K562 (cell line): ENCODE data around the gene GLRX3. TPM values are rescaled to one million over a fixed set of nuclear protein-coding genes. Genes with fewer than 3 reads are reported as not detected.

Experiments used
- ATAC-seq: fragments of 200-7000 bp; cut with Tn5 transposase; 3 replicates; pipeline ENCODE4 v1.9.1; 2020; ENCODE audit warnings: moderate library complexity
- BruUV-seq: library from RNA; stranded (reverse); fragments of 400-500 nt; replicated peaks from 2 replicates; lab custom pipeline; 2021; lab: Mats Ljungman, UMichigan
- CTCF ChIA-PET: fragments of 300-600 bp; formaldehyde crosslinking; extraction: SDS; loops from one replicate; lab custom pipeline; 2021; ENCODE audit warnings: low intra/inter-chr PET ratio; lab: Yijun Ruan, JAX
- POLR2A ChIA-PET: fragments of 300-600, 350-650 bp; sonication (Branson Sonifier 250); formaldehyde crosslinking; extraction: SDS; loops from one replicate; lab custom pipeline; 2021; ENCODE audit warnings: antibody characterized with exemption, inconsistent platforms; lab: Yijun Ruan, JAX
- DNase-seq, 4 experiments: peaks; one replicate each; pipeline versions ENCODE4 v3.0.0 to v3.0.0-alpha.2; 2011 to 2018; ENCODE audit warnings: low spot score in 3 of 4, mixed read lengths in 3 of 4; ENCODE audit errors: extremely low read depth in 1 of 4
- FAIRE-seq: peaks from 2 replicates; lab custom pipeline; 2011; peaks lifted over from hg19 to GRCh38; lab: Jason Lieb, UNC
- H2AFZ ChIP-seq: 2 replicates; pipeline ENCODE4 v1.6.0; 2011; ENCODE audit warnings: low read depth, low read length, control low read depth, inconsistent platforms
- H3K27ac ChIP-seq: fragments of 200-600 bp; 3 replicates; pipeline ENCODE4 v1.8.0; 2011; ENCODE audit warnings: low read depth, mild to moderate bottlenecking, control low read depth, inconsistent platforms, low read length, moderate library complexity, mixed read lengths; ENCODE audit errors: extremely low read depth
- H3K27me3 ChIP-seq, 2 experiments: fragments of 300-600 bp in 1 of 2; 2 replicates in 1 of 2; 3 replicates in 1 of 2; pipeline versions ENCODE4 v1.6.0 to v1.8.0; 2011; ENCODE audit warnings: inconsistent platforms in 2 of 2, low read length in 2 of 2, mild to moderate bottlenecking in 1 of 2, mixed read lengths in 1 of 2, moderate library complexity in 1 of 2; ENCODE audit not compliant: control insufficient read depth in 2 of 2, insufficient read depth in 2 of 2
- H3K36me3 ChIP-seq: fragments of 300-600 bp; 3 replicates; pipeline ENCODE4 v1.8.0; 2011; ENCODE audit warnings: mild to moderate bottlenecking, low read length, inconsistent platforms; ENCODE audit not compliant: control insufficient read depth, insufficient read depth
- H3K4me1 ChIP-seq, 2 experiments: fragments of 200-600 bp in 1 of 2; replicated peaks in 1 of 2; 2 replicates in 1 of 2; 3 replicates in 1 of 2; pipeline versions ENCODE4 v1.5.1 to v1.8.0; 2011; ENCODE audit warnings: inconsistent platforms in 2 of 2, low read length in 2 of 2, mild to moderate bottlenecking in 1 of 2, mixed read lengths in 1 of 2, moderate library complexity in 1 of 2; ENCODE audit not compliant: control insufficient read depth in 2 of 2, insufficient read depth in 2 of 2
- H3K4me2 ChIP-seq: 2 replicates; pipeline ENCODE4 v1.6.1; 2011; ENCODE audit warnings: low read length, control low read depth, inconsistent platforms, mixed read lengths; ENCODE audit not compliant: insufficient read depth
- H3K4me3 ChIP-seq: fragments of 200-600 bp; sonication (generic), shearing (Covaris generic); 2 replicates; pipeline ENCODE4 v1.5.1; 2016; ENCODE audit warnings: control low read depth, inconsistent platforms
- H3K79me2 ChIP-seq: fragments of 200-600 bp; 3 replicates; pipeline ENCODE4 v1.8.0; 2011; ENCODE audit warnings: low read length, inconsistent platforms; ENCODE audit not compliant: control insufficient read depth, insufficient read depth
- H3K9ac ChIP-seq, 2 experiments: 2 replicates each; pipeline versions ENCODE4 v1.6.0 to v1.6.1; 2011; ENCODE audit warnings: low read depth in 2 of 2, low read length in 2 of 2, control low read depth in 1 of 2, inconsistent platforms in 1 of 2, mild to moderate bottlenecking in 1 of 2, mixed read lengths in 1 of 2; ENCODE audit not compliant: insufficient read depth in 1 of 2
- H3K9me1 ChIP-seq: one replicate; pipeline ENCODE4 v1.6.0; 2011; ENCODE audit warnings: inconsistent platforms, mild to moderate bottlenecking, low read length, moderate library complexity; ENCODE audit not compliant: control insufficient read depth, insufficient read depth
- H3K9me3 ChIP-seq: replicated peaks from 2 replicates; pipeline ENCODE4 v1.5.1; 2011; ENCODE audit warnings: low read depth, low read length, inconsistent platforms; ENCODE audit not compliant: control insufficient read depth, insufficient read depth
- H4K20me1 ChIP-seq: replicated peaks from 2 replicates; pipeline ENCODE4 v1.6.1; 2011; ENCODE audit warnings: low read length, inconsistent platforms, mixed read lengths; ENCODE audit not compliant: control insufficient read depth, insufficient read depth
- CTCF ChIP-seq, 3 experiments: IDR thresholded peaks in 2 of 3; conservative IDR thresholded peaks in 1 of 3; 2 replicates each; pipeline ENCODE4 v1.5.1; 2011 to 2012; ENCODE audit warnings: low read length in 3 of 3, mild to moderate bottlenecking in 3 of 3, control low read depth in 2 of 3, improper control_type of control experiment in 1 of 3, inconsistent platforms in 1 of 3, low read depth in 1 of 3, mixed read lengths in 1 of 3, moderate library complexity in 1 of 3; ENCODE audit not compliant: insufficient read depth in 2 of 3
- KLF13 ChIP-seq: fragments of 450-650 bp; IDR thresholded peaks from 2 replicates; pipeline ENCODE4 v1.6.1; 2016; ENCODE audit warnings: missing genetic modification characterization, low read depth, mild to moderate bottlenecking, missing compliant biosample characterization, moderate library complexity, borderline replicate concordance
- POLR2G ChIP-seq: fragments of 200-400 bp; formaldehyde crosslinking; IDR thresholded peaks from 2 replicates; pipeline ENCODE4 v1.6.1; 2017; ENCODE audit warnings: low read depth, mild to moderate bottlenecking, antibody characterized with exemption, low read length, moderate library complexity
- RBM22 ChIP-seq: fragments of 200-400 bp; formaldehyde crosslinking; IDR thresholded peaks from 2 replicates; pipeline ENCODE4 v1.6.1; 2018; ENCODE audit warnings: low read length, low read depth; ENCODE audit not compliant: poor library complexity, severe bottlenecking
- SPI1 ChIP-seq: IDR thresholded peaks from 2 replicates; pipeline ENCODE4 v1.6.1; 2011; ENCODE audit warnings: low read depth, low read length, control low read depth, borderline replicate concordance
- ZBTB33 ChIP-seq: sonication (generic); formaldehyde crosslinking; IDR thresholded peaks from 2 replicates; pipeline ENCODE4 v1.8.1; 2023; ENCODE audit warnings: mild to moderate bottlenecking, missing genetic modification reagents
- WGBS: fragments of 100-300 bp; shearing (Covaris generic); methylation state at CpG from one replicate; pipeline ENCODE4 v1.1.6; 2016; ENCODE audit warnings: low coverage, mixed read lengths; ENCODE audit not compliant: insufficient coverage; ENCODE audit errors: missing lambda C conversion rate; 5-methylcytosine and 5-hydroxymethylcytosine counted together
- in situ Hi-C: fragments of 300-500 bp; cut with MboI; formaldehyde crosslinking; loops from 4 replicates; pipeline ENCODE4 v1.15.0; 2018; ENCODE audit warnings: inconsistent platforms, mixed read lengths
- intact Hi-C: fragments of 100-400 bp; cut with micrococcal nuclease; formaldehyde crosslinking; loops from 2 replicates; pipeline ENCODE4 v1.14.2; 2022
- polyA plus RNA-seq, 8 experiments: library from polyadenylated mRNA; depleted of rRNA in 4 of 8; stranded (reverse) in 5 of 8; unstranded in 3 of 8; fragments of >200 nt; fragmentation: Nextera tagmentation in 2 of 8; fragmentation: Illumina TruSeq in 1 of 8; extraction: Ambion mirVana in 2 of 8; extraction: Trizol in 1 of 8; gene quantifications; 2 replicates each; pipeline versions ENCODE4 v1.2.1 to v1.2.3, GENCODE V29; 2011 to 2014; ENCODE audit warnings: inconsistent platforms in 1 of 8, missing spikeins in 1 of 8
- total RNA-seq, 7 experiments: library from RNA; depleted of rRNA in 6 of 7; stranded (reverse); fragments of >200 nt in 6 of 7; fragmentation: Illumina TruSeq in 2 of 7; extraction: Trizol in 2 of 7; gene quantifications; 2 replicates each; pipeline versions ENCODE4 v1.2.1 to v1.2.3, GENCODE V29; 2011 to 2021; ENCODE audit warnings: low replicate concordance in 1 of 7

The GLRX3 gene
- total and polyA plus RNA-seq, 9 of the 15 experiments (the other 6 are each of a cell fraction or from before 2014, with no cell fraction given) = 115 to 190 (median 169) TPM

- BruUV-seq = no TSS peak
- H2AFZ ChIP-seq = no peak overlapping the region
- no peaks in the 10 kb centered on the region for H3K27me3 ChIP-seq
- peaks cover 0 to 22% of the 10 kb centered on the region in 2 experiments; a peak in 2 of 5 replicates for H3K4me1 ChIP-seq
- H3K9me1 ChIP-seq = no peaks in the 10 kb centered on the region
- POLR2A ChIA-PET = no interaction called here
- peaks cover 24% of the 10 kb centered on the region for H3K36me3 ChIP-seq
- DNase-seq (no peak), FAIRE-seq (no peak), ATAC-seq (no peak)
- no peak overlapping the region for H3K27ac ChIP-seq
- H3K9ac ChIP-seq = no peak overlapping the region
- in situ Hi-C loops = no loop called here
- intact Hi-C loops = no loop called here
- no peaks in the 10 kb centered on the region for H4K20me1 ChIP-seq
- no peaks in the 10 kb centered on the region for H3K9me3 ChIP-seq
- H3K4me2 ChIP-seq = no peak overlapping the region
- no CpG with 5 or more reads among the region's 25 CpGs for WGBS
- TF ChIP-seq RBM22 (peak; percentile 49), SPI1 (no peak)
- no peaks in the 10 kb centered on the region for H3K79me2 ChIP-seq
- H3K4me3 ChIP-seq = no peak overlapping the region
- CTCF ChIA-PET = no interaction called here
Observed at GRCh38 chr10:130189608-130190054, 53.4 kb downstream of the GLRX3 start.

GRCh38 chr10:130190055-130190736 lies 54.0 kb downstream of the GLRX3 start:
- WGBS = 98% methylated on average over 11 of the region's 81 CpGs
- no peaks in the 10 kb centered on the region for H3K79me2 ChIP-seq
- DNase-seq (peak in 1 of 4 experiments; percentile 18), FAIRE-seq (no peak), ATAC-seq (no peak)
- H4K20me1 ChIP-seq = no peaks in the 10 kb centered on the region
- no peak overlapping the region for H3K27ac ChIP-seq
- H2AFZ ChIP-seq = no peak overlapping the region
- H3K9me3 ChIP-seq = no peaks in the 10 kb centered on the region
- H3K9me1 ChIP-seq = no peaks in the 10 kb centered on the region
- peaks cover 0 to 22% of the 10 kb centered on the region in 2 experiments; a peak in 2 of 5 replicates for H3K4me1 ChIP-seq
- no peak overlapping the region for H3K9ac ChIP-seq
- TF ChIP-seq CTCF (IDR thresholded peaks at IDR 0.05 in 2 of 3, conservative IDR thresholded peaks at IDR 0.05 in 1 of 3; ENCODE audit: insufficient read depth in 2 of 3, low read depth in 1 of 3, low read length in 3 of 3) (peak in 1 of 3 experiments; percentile 33; a peak in 1 of 6 replicates), KLF13 (no peak), POLR2G (peak; percentile 51), ZBTB33 (CRISPR knock-in tag) (peak; percentile 92)
- no peaks in the 10 kb centered on the region for H3K27me3 ChIP-seq
- intact Hi-C loops (no loop called here), in situ Hi-C loops (no loop called here)
- no TSS peak for BruUV-seq
- ChIA-PET CTCF (no interaction called here), POLR2A (no interaction called here)
- no peak overlapping the region for H3K4me2 ChIP-seq
- no peak overlapping the region for H3K4me3 ChIP-seq
- peaks cover 18% of the 10 kb centered on the region; the same call in 2 of the 3 replicates for H3K36me3 ChIP-seq
